ENCODE data around the gene PKP3. TPM values are rescaled to one million over a fixed set of nuclear protein-coding genes. Genes with fewer than 3 reads are reported as not detected.
"Not testable (repeated sequence)": the region's sequence is repeated elsewhere in the genome, so short reads cannot be mapped to it uniquely, and the experiment has no call there.

Gene PKP3
- total and polyA plus RNA-seq, 7 experiments from 2014 or later = not detected

DNA sequence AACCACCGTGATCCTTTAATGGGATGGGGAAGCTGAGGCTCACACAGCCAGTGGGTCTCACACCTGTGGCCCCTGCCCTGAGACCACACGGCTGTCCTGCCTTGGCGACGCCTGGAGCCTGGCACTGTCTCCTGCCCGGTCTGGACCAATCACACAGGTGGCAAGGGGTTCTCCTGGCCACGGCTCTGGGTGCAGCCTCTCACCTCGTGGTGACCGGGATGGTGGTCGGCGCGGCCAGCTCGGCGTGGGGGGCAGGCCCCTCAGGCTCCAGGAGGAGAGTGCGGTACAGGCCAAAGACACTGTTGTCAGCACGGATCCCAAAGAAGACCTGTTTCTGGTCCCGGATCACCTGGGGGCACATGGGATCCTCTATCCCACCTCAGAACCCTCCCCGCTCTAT, 39.1 kb downstream of the PKP3 start:
- Mint-ChIP-seq H3K4me3 (no peak overlapping the region), H3K4me1 (peaks cover 0 to 15% (median 7%) of the 10 kb centered on the region in 7 donors), H3K9me3 (peaks cover 0 to 2% (median 0%) of the 10 kb centered on the region in 11 donors), H3K27me3 (no peaks in the 10 kb centered on the region), H3K36me3 (peaks cover 0 to 10% (median 0%) of the 10 kb centered on the region in 5 donors), H3K27ac (no peak overlapping the region)
- intact Hi-C loops (cut with micrococcal nuclease) = no loop called here
- ChIA-PET CTCF (no interaction called here), POLR2A (no interaction called here)
- no peak overlapping the region for H3K27ac ChIP-seq (ENCODE audit: low read depth, low read length)
- H3K4me3 ChIP-seq (ENCODE audit: low read length) = no peak overlapping the region
- H3K27me3 ChIP-seq (ENCODE audit: control insufficient read depth in 2 of 2, insufficient read depth in 2 of 2, low read length in 2 of 2) = no peaks in the 10 kb centered on the region
- H3K36me3 ChIP-seq (ENCODE audit: control insufficient read depth in 2 of 3, insufficient read depth in 3 of 3, low read length in 3 of 3) = peaks cover 0 to 32% (median 3%) of the 10 kb centered on the region in 3 experiments
- ATAC-seq (no peak), DNase-seq (peak in 1 of 9 donors; percentile 3)
- H3K4me1 ChIP-seq (ENCODE audit: control insufficient read depth in 2 of 2, insufficient read depth in 2 of 2, low read length in 2 of 2) = peaks cover 4 to 10% of the 10 kb centered on the region in 2 donors
- no peaks in the 10 kb centered on the region for H3K9me3 ChIP-seq (ENCODE audit: control insufficient read depth in 2 of 3, low read length in 3 of 3)

DNA sequence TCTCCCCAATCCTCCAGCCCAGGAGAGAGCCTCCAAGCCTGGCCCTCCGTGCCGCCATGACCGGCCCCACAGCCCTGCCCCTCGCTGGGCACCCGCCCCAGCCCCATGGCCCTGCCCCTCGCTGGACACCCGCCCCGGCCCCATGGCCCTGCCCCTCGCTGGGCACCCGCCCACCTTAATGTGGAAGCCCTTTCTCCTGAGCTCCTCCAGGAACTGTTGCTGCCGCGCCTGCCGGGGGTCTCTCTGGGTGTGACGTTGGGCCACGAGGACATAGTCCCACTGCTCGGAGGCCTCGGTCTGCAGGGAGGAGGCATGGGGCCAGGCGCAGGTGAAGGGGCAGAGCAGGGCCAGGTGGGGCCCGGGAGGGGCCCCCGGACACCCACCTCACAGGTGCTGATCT, 39.6 kb downstream of the PKP3 start:
- intact Hi-C loops (cut with micrococcal nuclease) = no loop called here
- Mint-ChIP-seq H3K4me3 (no peak overlapping the region), H3K36me3 (peaks cover 0 to 10% (median 0%) of the 10 kb centered on the region in 5 donors), H3K27ac (no peak overlapping the region), H3K27me3 (no peaks in the 10 kb centered on the region), H3K9me3 (peaks cover 0 to 2% (median 0%) of the 10 kb centered on the region in 11 donors), H3K4me1 (peaks cover 0 to 20% (median 8%) of the 10 kb centered on the region in 7 donors)
- Histone ChIP-seq H3K27me3 (ENCODE audit: control insufficient read depth in 2 of 2, insufficient read depth in 2 of 2, low read length in 2 of 2) (no peaks in the 10 kb centered on the region), H3K4me3 (ENCODE audit: low read length) (no peak overlapping the region), H3K4me1 (ENCODE audit: control insufficient read depth in 2 of 2, insufficient read depth in 2 of 2, low read length in 2 of 2) (peaks cover 4 to 10% of the 10 kb centered on the region in 2 donors), H3K36me3 (ENCODE audit: control insufficient read depth in 2 of 3, insufficient read depth in 3 of 3, low read length in 3 of 3) (peaks cover 0 to 26% (median 3%) of the 10 kb centered on the region in 3 experiments), H3K27ac (ENCODE audit: low read depth, low read length) (no peak overlapping the region), H3K9me3 (ENCODE audit: control insufficient read depth in 2 of 3, low read length in 3 of 3) (no peaks in the 10 kb centered on the region)
- CTCF ChIA-PET = no interaction called here
- POLR2A ChIA-PET = no interaction called here
- DNase-seq = peak in 1 of 9 donors; percentile 7
- no peak for ATAC-seq

DNA sequence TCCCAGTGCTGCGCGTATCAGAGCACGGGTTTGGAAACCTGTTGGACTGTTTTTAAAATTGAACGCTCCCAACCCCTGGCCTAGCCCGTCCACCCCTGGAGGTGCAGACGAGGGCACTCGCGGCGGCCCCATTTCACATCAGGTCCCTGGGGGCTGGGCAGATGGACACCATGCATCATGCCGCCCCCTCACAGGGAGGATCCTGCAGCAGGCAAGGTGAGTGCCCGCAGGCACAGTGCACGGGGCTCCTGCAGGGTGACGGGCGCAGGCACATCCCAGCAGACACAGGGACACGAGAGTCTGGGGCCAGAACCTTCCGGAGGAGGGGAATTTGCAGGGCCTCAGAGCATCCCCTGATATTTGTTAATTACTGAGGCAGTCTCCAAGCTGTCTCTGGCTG, 40.5 kb downstream of the PKP3 start:
- no peaks in the 10 kb centered on the region for H3K27me3 ChIP-seq (ENCODE audit: control insufficient read depth in 2 of 2, insufficient read depth in 2 of 2, low read length in 2 of 2)
- CTCF ChIA-PET = no interaction called here
- Mint-ChIP-seq H3K36me3 (peaks cover 0 to 4% (median 0%) of the 10 kb centered on the region in 5 donors), H3K4me3 (no peak overlapping the region), H3K27ac (no peak overlapping the region), H3K4me1 (peaks cover 0 to 26% (median 12%) of the 10 kb centered on the region in 7 donors), H3K9me3 (peaks cover 0 to 2% (median 0%) of the 10 kb centered on the region in 11 donors), H3K27me3 (no peaks in the 10 kb centered on the region)
- no peak overlapping the region for H3K4me3 ChIP-seq (ENCODE audit: low read length)
- ATAC-seq (no peak), DNase-seq (peak in 1 of 9 donors; percentile 2)
- no peak overlapping the region for H3K27ac ChIP-seq (ENCODE audit: low read depth, low read length)
- POLR2A ChIA-PET = no interaction called here
- H3K36me3 ChIP-seq (ENCODE audit: control insufficient read depth in 2 of 3, insufficient read depth in 3 of 3, low read length in 3 of 3) = peaks cover 0 to 24% (median 3%) of the 10 kb centered on the region in 3 experiments
- intact Hi-C loops (cut with micrococcal nuclease) = no loop called here
- no peaks in the 10 kb centered on the region for H3K9me3 ChIP-seq (ENCODE audit: control insufficient read depth in 2 of 3, low read length in 3 of 3)
- peaks cover 4 to 10% of the 10 kb centered on the region in 2 donors for H3K4me1 ChIP-seq (ENCODE audit: control insufficient read depth in 2 of 2, insufficient read depth in 2 of 2, low read length in 2 of 2)

DNA sequence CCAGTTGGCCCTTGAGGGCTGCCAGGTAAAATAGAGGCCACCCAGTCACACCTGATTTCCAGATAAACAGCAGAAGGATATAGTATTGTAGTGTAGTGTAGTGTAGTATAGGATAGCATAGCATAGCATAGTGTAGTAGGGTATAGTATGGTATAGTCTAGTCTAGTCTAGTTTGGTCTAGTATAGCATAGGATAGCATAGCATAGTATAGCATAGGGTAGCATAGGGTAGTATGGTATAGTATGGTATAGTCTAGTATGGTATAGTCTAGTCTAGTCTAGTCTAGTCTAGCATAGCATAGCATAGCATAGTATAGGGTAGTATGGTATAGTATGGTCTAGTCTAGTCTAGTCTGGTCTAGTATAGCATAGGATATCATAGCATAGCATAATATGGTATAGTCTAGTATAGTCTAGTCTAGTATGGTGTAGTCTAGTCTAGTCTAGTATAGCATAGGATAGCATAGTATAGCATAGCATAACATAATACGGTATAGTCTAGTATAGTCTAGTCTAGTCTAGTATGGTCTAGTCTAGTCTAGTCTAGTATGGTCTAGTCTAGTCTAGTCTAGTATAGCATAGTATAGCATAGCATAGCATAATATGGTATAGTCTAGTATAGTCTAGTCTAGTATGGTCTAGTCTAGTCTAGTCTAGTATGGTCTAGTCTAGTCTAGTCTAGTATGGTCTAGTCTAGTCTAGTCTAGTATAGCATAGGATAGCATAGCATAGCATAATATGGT, 41.2 kb downstream of the PKP3 start:
- H3K27me3 Mint-ChIP-seq; H3K4me3 Mint-ChIP-seq; H3K36me3 Mint-ChIP-seq; H3K27ac Mint-ChIP-seq; POLR2A ChIA-PET; intact Hi-C loops (cut with micrococcal nuclease); CTCF ChIA-PET; H3K9me3 Mint-ChIP-seq; H3K9me3 ChIP-seq (ENCODE audit: control insufficient read depth in 2 of 3, low read length in 3 of 3); H3K4me3 ChIP-seq (ENCODE audit: low read length); DNase-seq; H3K27me3 ChIP-seq (ENCODE audit: control insufficient read depth in 2 of 2, insufficient read depth in 2 of 2, low read length in 2 of 2); H3K27ac ChIP-seq (ENCODE audit: low read depth, low read length): not testable (repeated sequence)
- peaks cover 7 to 32% (median 18%) of the 10 kb centered on the region in 7 donors for H3K4me1 Mint-ChIP-seq
- peaks cover 0 to 24% (median 3%) of the 10 kb centered on the region in 3 experiments for H3K36me3 ChIP-seq (ENCODE audit: control insufficient read depth in 2 of 3, insufficient read depth in 3 of 3, low read length in 3 of 3)
- peaks cover 4 to 12% of the 10 kb centered on the region in 2 donors for H3K4me1 ChIP-seq (ENCODE audit: control insufficient read depth in 2 of 2, insufficient read depth in 2 of 2, low read length in 2 of 2)
- peak; percentile 44 for ATAC-seq

DNA sequence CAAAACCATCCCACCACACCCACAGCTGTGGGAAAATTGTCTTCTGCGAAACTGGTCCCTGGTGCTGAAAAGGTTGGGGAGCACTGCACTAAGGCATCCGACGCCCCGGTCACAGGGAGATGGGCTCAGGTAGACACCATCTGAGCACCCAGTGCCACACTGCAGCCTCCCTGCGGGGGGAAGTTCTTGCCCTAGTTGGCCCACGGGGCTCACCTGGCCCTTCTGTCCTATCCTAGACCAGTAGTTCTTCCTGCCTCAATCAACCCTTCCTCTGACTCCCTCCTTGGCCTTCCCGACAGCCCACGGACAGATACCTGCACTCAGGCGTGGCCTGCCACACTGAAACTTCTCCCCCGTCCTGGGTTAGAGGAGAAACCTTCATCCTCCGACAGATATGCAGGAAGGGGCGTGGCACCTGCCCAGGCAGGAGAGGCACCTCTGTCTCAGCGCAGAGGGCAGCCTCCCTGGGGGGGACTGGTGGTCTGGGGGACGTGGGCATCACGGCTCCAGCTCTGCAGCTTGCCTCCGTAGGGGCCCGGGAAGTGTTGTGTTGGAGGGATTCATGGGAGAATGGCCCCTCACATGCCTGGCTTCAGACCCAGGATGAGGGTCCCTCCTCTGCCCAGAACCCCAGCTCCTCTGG, 43.3 kb downstream of the PKP3 start:
- ChIA-PET CTCF (no interaction called here), POLR2A (interaction anchor here (0.6 to 0.7 kb wide), 2 partner anchors 20 to 66 kb away, joined by 3 read pairs; no protein-coding TSS in a partner anchor)
- no peak overlapping the region for H3K27ac ChIP-seq (ENCODE audit: low read depth, low read length)
- no peak for ATAC-seq
- H3K27me3 ChIP-seq (ENCODE audit: control insufficient read depth in 2 of 2, insufficient read depth in 2 of 2, low read length in 2 of 2) = no peaks in the 10 kb centered on the region
- peaks cover 0 to 2% (median 0%) of the 10 kb centered on the region in 11 donors for H3K9me3 Mint-ChIP-seq
- intact Hi-C loops (cut with micrococcal nuclease) = no loop called here
- no peaks in the 10 kb centered on the region for H3K27me3 Mint-ChIP-seq
- H3K36me3 Mint-ChIP-seq = peaks cover 0 to 4% (median 0%) of the 10 kb centered on the region in 5 donors
- H3K4me3 ChIP-seq (ENCODE audit: low read length) = no peak overlapping the region
- H3K4me1 Mint-ChIP-seq = peaks cover 12 to 41% (median 28%) of the 10 kb centered on the region in 7 donors
- H3K27ac Mint-ChIP-seq = peak overlapping the region in 2 of 9 donors; percentile 57 to 67
- H3K9me3 ChIP-seq (ENCODE audit: control insufficient read depth in 2 of 3, low read length in 3 of 3) = no peaks in the 10 kb centered on the region
- DNase-seq = no peak
- peaks cover 7 to 25% of the 10 kb centered on the region in 2 donors for H3K4me1 ChIP-seq (ENCODE audit: control insufficient read depth in 2 of 2, insufficient read depth in 2 of 2, low read length in 2 of 2)
- H3K4me3 Mint-ChIP-seq = no peak overlapping the region
- peaks cover 0 to 16% (median 3%) of the 10 kb centered on the region in 3 experiments for H3K36me3 ChIP-seq (ENCODE audit: control insufficient read depth in 2 of 3, insufficient read depth in 3 of 3, low read length in 3 of 3)

DNA sequence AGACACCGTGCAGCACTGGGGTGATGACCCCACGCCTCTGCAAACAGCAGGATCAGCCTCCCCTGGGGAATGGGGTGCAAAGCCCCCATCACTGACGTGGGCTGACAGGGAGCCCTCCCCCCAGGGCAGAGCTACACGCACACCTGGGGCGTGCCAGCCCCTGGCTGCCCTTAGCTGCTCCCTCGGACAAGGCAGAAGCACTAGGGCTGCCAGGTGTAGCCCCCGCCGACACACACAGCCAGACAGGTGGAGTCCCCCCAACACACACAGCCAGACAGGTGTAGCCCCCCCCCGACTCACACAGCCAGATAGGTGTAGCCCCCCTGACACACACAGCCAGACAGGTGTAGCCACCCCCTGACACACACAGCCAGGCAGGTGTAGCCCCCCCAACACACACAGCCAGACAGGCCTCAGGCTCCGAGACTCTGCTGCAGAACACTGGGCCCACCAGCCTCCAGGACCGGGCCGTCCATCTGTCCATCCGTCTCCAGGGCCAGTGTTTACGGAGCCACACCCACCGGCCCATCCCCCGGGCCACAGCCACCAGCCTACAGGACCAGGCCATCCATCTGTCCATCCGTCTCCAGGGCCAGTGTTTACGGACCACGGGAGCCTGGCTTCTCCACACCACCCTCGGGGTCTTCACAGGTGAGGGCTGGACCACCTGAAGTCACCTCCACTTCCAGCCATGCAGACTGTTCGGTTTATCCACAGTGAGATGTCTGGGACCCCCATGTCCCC, 44.3 kb downstream of the PKP3 start:
- no peak overlapping the region for H3K4me3 ChIP-seq (ENCODE audit: low read length)
- H3K4me1 ChIP-seq (ENCODE audit: control insufficient read depth in 2 of 2, insufficient read depth in 2 of 2, low read length in 2 of 2) = peaks cover 7 to 25% of the 10 kb centered on the region in 2 donors
- no peaks in the 10 kb centered on the region for H3K27me3 Mint-ChIP-seq
- DNase-seq = no peak
- no peaks in the 10 kb centered on the region for H3K27me3 ChIP-seq (ENCODE audit: control insufficient read depth in 2 of 2, insufficient read depth in 2 of 2, low read length in 2 of 2)
- peaks cover 0 to 2% (median 0%) of the 10 kb centered on the region in 11 donors for H3K9me3 Mint-ChIP-seq
- no peak overlapping the region for H3K27ac Mint-ChIP-seq
- ChIA-PET CTCF (interaction anchor here (0.6 to 0.7 kb wide), 3 partner anchors 10 to 13 kb away, joined by 3 to 7 read pairs (median 3); partner anchors contain the start of gene PTDSS2), POLR2A (interaction anchor here (0.7 to 1.4 kb wide), 2 partner anchors 12 to 21 kb away, joined by 3 to 4 read pairs; no protein-coding TSS in a partner anchor)
- peaks cover 12 to 41% (median 28%) of the 10 kb centered on the region in 7 donors for H3K4me1 Mint-ChIP-seq
- H3K27ac ChIP-seq (ENCODE audit: low read depth, low read length) = no peak overlapping the region
- H3K36me3 Mint-ChIP-seq = peaks cover 0 to 2% (median 0%) of the 10 kb centered on the region in 5 donors
- peaks cover 0 to 6% (median 0%) of the 10 kb centered on the region in 3 experiments for H3K36me3 ChIP-seq (ENCODE audit: control insufficient read depth in 2 of 3, insufficient read depth in 3 of 3, low read length in 3 of 3)
- intact Hi-C loops (cut with micrococcal nuclease) = no loop called here
- no peak for ATAC-seq
- no peaks in the 10 kb centered on the region for H3K9me3 ChIP-seq (ENCODE audit: control insufficient read depth in 2 of 3, low read length in 3 of 3)
- peak overlapping the region in 2 of 10 donors; percentile 16 to 26 for H3K4me3 Mint-ChIP-seq

All from naive thymus-derived CD4-positive, alpha-beta T cell (primary cell).